ENCODE measurements around the gene PDLIM1. TPM values are rescaled to one million over a fixed set of nuclear protein-coding genes. Genes with fewer than 3 reads are reported as not detected.

Gene PDLIM1
- total RNA-seq, 1 experiment from 2014 or later = 67.4 TPM

GRCh38 chr10:95287281-95287680, 3.5 kb downstream of the PDLIM1 start:
- BruUV-seq (replicated peaks) = no TSS peak
- intact Hi-C loops (cut with micrococcal nuclease) = no loop called here
- POLR2A ChIA-PET = no interaction called here
- Histone ChIP-seq H3K36me3 (ENCODE audit: control insufficient read depth in 1 of 2, insufficient read depth in 2 of 2, low read length in 2 of 2) (no peaks in the 10 kb centered on the region), H3K4me1 (ENCODE audit: control insufficient read depth in 1 of 2, insufficient read depth in 2 of 2, low read length in 2 of 2) (peaks cover 10 to 24% of the 10 kb centered on the region in 2 experiments), H3K9me2 (ENCODE audit: insufficient read depth) (no peaks in the 10 kb centered on the region), H3K9me3 (ENCODE audit: control insufficient read depth in 1 of 2, insufficient read depth in 1 of 2, low read depth in 1 of 2, low read length in 2 of 2) (no peaks in the 10 kb centered on the region), H3K9ac (ENCODE audit: low read length) (no peak overlapping the region), H4K20me1 (ENCODE audit: insufficient read depth) (no peaks in the 10 kb centered on the region), H3K4me3 (replicated peaks in 1 of 2; ENCODE audit: low read depth in 1 of 2, low read length in 2 of 2) (no peak overlapping the region), H3K4me2 (ENCODE audit: low read length) (no peak overlapping the region), H2AFZ (ENCODE audit: low read depth, low read length, poor library complexity, severe bottlenecking) (no peak overlapping the region), H3K27ac (ENCODE audit: low read depth, low read length) (no peak overlapping the region), H3K79me2 (ENCODE audit: insufficient read depth, low read length) (peaks cover 50% of the 10 kb centered on the region), H3K27me3 (ENCODE audit: insufficient read depth, low read length) (no peaks in the 10 kb centered on the region)
- DNase-seq (ENCODE audit: low read depth, low spot score) = no peak
- TF ChIP-seq ZNF274 (IDR thresholded peaks at IDR 0.05; ENCODE audit: low read depth, low read length) = no peak
- TF ChIP-seq CBX3 (IDR thresholded peaks at IDR 0.05; ENCODE audit: low read depth) = no peak
- TF ChIP-seq YY1 (IDR thresholded peaks at IDR 0.05; ENCODE audit: extremely low read depth, insufficient replicate concordance, low read depth, low read length) = no peak
- no peak for TF ChIP-seq SP1 (IDR thresholded peaks at IDR 0.05; ENCODE audit: low read depth)
- TF ChIP-seq CEBPB (IDR thresholded peaks at IDR 0.05; ENCODE audit: low read depth) = no peak
- no peak for TF ChIP-seq REST (IDR thresholded peaks at IDR 0.05; ENCODE audit: low read depth)
- TF ChIP-seq SRF (IDR thresholded peaks at IDR 0.05; ENCODE audit: low read depth) = no peak
- TF ChIP-seq JUND (IDR thresholded peaks at IDR 0.05) = no peak
- no peak for TF ChIP-seq EZH2 (IDR thresholded peaks at IDR 0.05)
- TF ChIP-seq ATF3 (IDR thresholded peaks at IDR 0.05) = no peak
- no peak for TF ChIP-seq ZFX (IDR thresholded peaks at IDR 0.05)
- TF ChIP-seq SIN3A (IDR thresholded peaks at IDR 0.05; ENCODE audit: low read depth) = no peak
- no peak for TF ChIP-seq ELF1 (IDR thresholded peaks at IDR 0.05; ENCODE audit: borderline replicate concordance, low read depth)
- TF ChIP-seq CTCF (IDR thresholded peaks at IDR 0.05 in 2 of 3, conservative IDR thresholded peaks at IDR 0.05 in 1 of 3; ENCODE audit: borderline replicate concordance in 1 of 3, insufficient read depth in 1 of 3, low read depth in 2 of 3, low read length in 2 of 3) = no peak
- TF ChIP-seq MAX (IDR thresholded peaks at IDR 0.05) = no peak
- no peak for TF ChIP-seq FOSL1 (IDR thresholded peaks at IDR 0.05; ENCODE audit: low read depth)
- TF ChIP-seq POLR2AphosphoS5 (IDR thresholded peaks at IDR 0.05; ENCODE audit: low read depth, low read length) = no peak
- no peak for TF ChIP-seq EGR1 (IDR thresholded peaks at IDR 0.05; ENCODE audit: low read depth)
- TF ChIP-seq RAD21 (IDR thresholded peaks at IDR 0.05; ENCODE audit: low read depth) = no peak
- TF ChIP-seq TCF7L2 (IDR thresholded peaks at IDR 0.05; ENCODE audit: borderline replicate concordance, extremely low read depth, insufficient read depth, insufficient read length) = no peak
- no peak for ATAC-seq
- RAD21 ChIA-PET (ENCODE audit: low non-redundant PET in 1 of 2, low total read pairs in 2 of 2, uncharacterized antibody in 2 of 2, unreplicated experiment in 2 of 2) = no interaction called here
- CTCF ChIA-PET = no interaction called here

Measured in HCT116 (cell line).